SK-N-SH (cell line): Measurements from ENCODE around the gene ATP8A2. TPM values are rescaled to one million over a fixed set of nuclear protein-coding genes. Genes with fewer than 3 reads are reported as not detected.

Experiments used
- CTCF ChIA-PET: fragments of 300-600, 350-600 bp; formaldehyde crosslinking; extraction: SDS; loops from one replicate; lab custom pipeline; 2021; lab: Yijun Ruan, JAX
- POLR2A ChIA-PET: fragments of 350-600 bp; sonication (Branson Sonifier 250); formaldehyde crosslinking; extraction: SDS; loops from one replicate; lab custom pipeline; 2020; ENCODE audit warnings: antibody characterized with exemption, inconsistent platforms; lab: Yijun Ruan, JAX
- DNase-seq: peaks from one replicate; pipeline ENCODE4 v3.0.0; 2012
- H2AFZ ChIP-seq: fragments of 200-600 bp; sonication (generic); 2 replicates; pipeline ENCODE4 v1.8.1; 2016; ENCODE audit warnings: antibody characterized with exemption, mild to moderate bottlenecking, low read depth
- H3F3A ChIP-seq: fragments of 200-600 bp; sonication (generic); replicated peaks from 2 replicates; pipeline ENCODE3; 2016; ENCODE audit warnings: antibody characterized with exemption, mild to moderate bottlenecking; ENCODE audit not compliant: insufficient read depth
- H3K27ac ChIP-seq, 2 experiments: fragments of 200-500 bp in 1 of 2; fragments of 200-600 bp in 1 of 2; sonication (Bioruptor generic) in 1 of 2; sonication (generic), shearing (Covaris generic) in 1 of 2; 2 replicates each; pipeline versions ENCODE4 v1.5.1 to v1.6.1; 2014 to 2016; ENCODE audit warnings: low read depth in 2 of 2, inconsistent platforms in 1 of 2, low read length in 1 of 2, mild to moderate bottlenecking in 1 of 2, mixed read lengths in 1 of 2
- H3K27me3 ChIP-seq: fragments of 200-600 bp; sonication (generic), shearing (Covaris generic); 2 replicates; pipeline ENCODE4 v1.6.1; 2016; ENCODE audit warnings: mixed run types; ENCODE audit not compliant: insufficient read depth
- H3K36me3 ChIP-seq, 2 experiments: fragments of 200-500 bp in 1 of 2; fragments of 200-600 bp in 1 of 2; sonication (Bioruptor generic) in 1 of 2; sonication (generic) in 1 of 2; replicated peaks in 1 of 2; 2 replicates each; pipeline versions ENCODE3 to v1.5.1; 2014 to 2016; ENCODE audit warnings: low read length in 1 of 2, mild to moderate bottlenecking in 1 of 2; ENCODE audit not compliant: insufficient read depth in 2 of 2, control insufficient read depth in 1 of 2
- H3K4me1 ChIP-seq, 2 experiments: fragments of 200-500 bp in 1 of 2; fragments of 200-600 bp in 1 of 2; sonication (Bioruptor generic) in 1 of 2; sonication (generic), shearing (Covaris generic) in 1 of 2; 2 replicates each; pipeline versions ENCODE4 v1.5.1 to v1.6.1; 2014 to 2016; ENCODE audit warnings: low read depth in 1 of 2, low read length in 1 of 2, mixed run types in 1 of 2; ENCODE audit not compliant: insufficient read depth in 2 of 2, control insufficient read depth in 1 of 2
- H3K4me2 ChIP-seq: fragments of 200-600 bp; sonication (generic), shearing (Covaris generic); 2 replicates; pipeline ENCODE4 v1.6.1; 2017; ENCODE audit warnings: mixed run types
- H3K4me3 ChIP-seq, 2 experiments: fragments of 200-500 bp in 1 of 2; fragments of 200-600 bp in 1 of 2; sonication (Bioruptor generic) in 1 of 2; sonication (generic), shearing (Covaris generic) in 1 of 2; 2 replicates each; pipeline versions ENCODE4 v1.5.1 to v1.8.1; 2014 to 2016; ENCODE audit warnings: low read depth in 2 of 2, inconsistent platforms in 1 of 2, low read length in 1 of 2, mild to moderate bottlenecking in 1 of 2, mixed read lengths in 1 of 2, moderate library complexity in 1 of 2
- H3K79me2 ChIP-seq: fragments of 200-600 bp; sonication (generic); 2 replicates; pipeline ENCODE4 v1.8.1; 2017; ENCODE audit warnings: mild to moderate bottlenecking; ENCODE audit not compliant: insufficient read depth
- H3K9ac ChIP-seq: fragments of 200-600 bp; sonication (generic); 2 replicates; pipeline ENCODE4 v1.6.1; 2017; ENCODE audit warnings: mixed run types
- H3K9me2 ChIP-seq: fragments of 200-600 bp; sonication (generic); 2 replicates; pipeline ENCODE4 v1.6.1; 2017; ENCODE audit warnings: mixed run types
- H3K9me3 ChIP-seq: fragments of 200-600 bp; sonication (generic); 2 replicates; pipeline ENCODE4 v1.6.1; 2017; ENCODE audit warnings: mixed run types, mild to moderate bottlenecking, moderate library complexity
- H4K20me1 ChIP-seq: fragments of 200-600 bp; sonication (generic); 2 replicates; pipeline ENCODE4 v1.6.1; 2017; ENCODE audit warnings: mild to moderate bottlenecking, mixed run types; ENCODE audit not compliant: insufficient read depth
- CHD2 ChIP-seq: fragments of 150-350 bp; IDR thresholded peaks from 2 replicates; pipeline ENCODE4 v1.6.1; 2018; ENCODE audit warnings: low read length; ENCODE audit not compliant: partially characterized antibody
- ELF1 ChIP-seq: IDR thresholded peaks from 2 replicates; pipeline ENCODE4 v1.4.0; 2012
- EP300 ChIP-seq, 2 experiments: IDR thresholded peaks; 2 replicates each; pipeline versions ENCODE4 v1.4.0 to v1.6.1; 2012; ENCODE audit warnings: borderline replicate concordance in 1 of 2, low read depth in 1 of 2, low read length in 1 of 2
- FOSL2 ChIP-seq: IDR thresholded peaks from 2 replicates; pipeline ENCODE4 v1.4.0; 2012; ENCODE audit warnings: low read depth, mild to moderate bottlenecking, moderate library complexity, borderline replicate concordance
- FOXJ3 ChIP-seq: sonication (generic); formaldehyde crosslinking; IDR thresholded peaks from 2 replicates; pipeline ENCODE4 v1.5.1; 2020; ENCODE audit warnings: mild to moderate bottlenecking, missing genetic modification reagents
- FOXM1 ChIP-seq: IDR thresholded peaks from 2 replicates; pipeline ENCODE4 v1.4.0; 2012; ENCODE audit warnings: low read depth, mild to moderate bottlenecking
- GABPA ChIP-seq: IDR thresholded peaks from 2 replicates; pipeline ENCODE4 v1.4.0; 2012; ENCODE audit warnings: low read depth, mild to moderate bottlenecking
- JUND ChIP-seq: IDR thresholded peaks from 2 replicates; pipeline ENCODE4 v1.4.0; 2012
- MAX ChIP-seq: IDR thresholded peaks from 2 replicates; pipeline ENCODE4 v1.4.0; 2012; ENCODE audit warnings: low read depth
- NFIC ChIP-seq: IDR thresholded peaks from 2 replicates; pipeline ENCODE4 v1.4.0; 2012; ENCODE audit warnings: borderline replicate concordance
- NRF1 ChIP-seq: IDR thresholded peaks from 2 replicates; pipeline ENCODE4 v1.6.1; 2012; ENCODE audit warnings: low read depth, mild to moderate bottlenecking, low read length
- RCOR1 ChIP-seq: fragments of 150-350 bp; IDR thresholded peaks from 2 replicates; pipeline ENCODE4 v1.6.1; 2017; ENCODE audit warnings: antibody characterized with exemption, low read length
- REST ChIP-seq: IDR thresholded peaks from 2 replicates; pipeline ENCODE4 v1.6.1; 2012; ENCODE audit warnings: mild to moderate bottlenecking, low read depth, low read length, moderate library complexity
- RFX5 ChIP-seq: IDR thresholded peaks from 2 replicates; pipeline ENCODE4 v1.6.1; 2012; ENCODE audit warnings: mild to moderate bottlenecking, improper control_type of control experiment, low read length
- TEAD4 ChIP-seq: IDR thresholded peaks from 2 replicates; pipeline ENCODE4 v1.4.0; 2012; ENCODE audit warnings: mild to moderate bottlenecking, borderline replicate concordance; ENCODE audit not compliant: insufficient read depth
- USF1 ChIP-seq: IDR thresholded peaks from 2 replicates; pipeline ENCODE4 v1.4.0; 2012; ENCODE audit warnings: low read depth, borderline replicate concordance
- YY1 ChIP-seq: IDR thresholded peaks from 2 replicates; pipeline ENCODE4 v1.4.0; 2012; ENCODE audit warnings: low read depth, mild to moderate bottlenecking
- ZBTB33 ChIP-seq: IDR thresholded peaks from 2 replicates; pipeline ENCODE4 v1.4.0; 2012; ENCODE audit warnings: low read depth, borderline replicate concordance
- WGBS: methylation state at CpG from one replicate; pipeline ENCODE4 v1.1.6; 2017; ENCODE audit warnings: low lambda C conversion rate; 5-methylcytosine and 5-hydroxymethylcytosine counted together
- polyA plus RNA-seq, 3 experiments: library from polyadenylated mRNA; depleted of rRNA; stranded (reverse); fragments of >200 nt; gene quantifications; 2 replicates each; pipeline ENCODE4 v1.2.3, GENCODE V29; 2012
- TF ChIP-seq, protein P1 (sequence below): fragments of 200-600 bp; sonication (generic); IDR thresholded peaks from 2 replicates; pipeline ENCODE4 v1.6.1; 2017; ENCODE audit warnings: antibody characterized with exemption, mild to moderate bottlenecking, moderate library complexity

Gene ATP8A2
- 0.02 and 0.03 TPM in 2 replicates for polyA plus RNA-seq (2012; rRNA removed)
- polyA plus RNA-seq (2012; cell fraction: cytosol; rRNA removed): 0.04 and 0.05 TPM in 2 replicates
- 0.01 TPM in 2 replicates for polyA plus RNA-seq (2012; cell fraction: nucleus; rRNA removed)

GRCh38 chr13:25371875-25372283 lies at the start of gene ATP8A2:
TSS of gene ATP8A2 (plus strand) at chr13:25371974. CDS start at chr13:25372213, 239 bp downstream.
- peak; percentile 82 for DNase-seq
- Histone ChIP-seq H4K20me1 (no peaks in the 10 kb centered on the region), H3K4me2 (peak within 1 kb of the TSS; percentile 70), H2AFZ (no peak within 1 kb of the TSS), H3K4me1 (peaks cover 0 to 5% of the 10 kb centered on the region in 2 experiments; a peak in 1 of 4 replicates), H3K27ac (no peak within 1 kb of the TSS), H3K9ac (no peak within 1 kb of the TSS), H3K9me2 (no peaks in the 10 kb centered on the region), H3K9me3 (no peaks in the 10 kb centered on the region), H3K4me3 (peak within 1 kb of the TSS; percentile 29 to 51; a peak in 3 of 4 replicates), H3K79me2 (no peaks in the 10 kb centered on the region), H3K36me3 (no peaks in the 10 kb centered on the region), H3F3A (no peaks in the 10 kb centered on the region), H3K27me3 (peaks cover 54% of the 10 kb centered on the region)
- TF ChIP-seq NFIC (no peak), RCOR1 (no peak), NRF1 (no peak), FOSL2 (no peak), CHD2 (no peak)
- CTCF ChIA-PET: interaction anchor here (1.2 to 1.3 kb wide), 2 partner anchors 20 to 32 kb away, joined by 3 read pairs; no protein-coding TSS in a partner anchor
- WGBS: no CpG with 5 or more reads among the region's 58 CpGs
- POLR2A ChIA-PET: interaction anchor here (1.0 kb wide), 1 partner anchor 859 kb away, joined by 3 read pairs; no protein-coding TSS in a partner anchor

GRCh38 chr13:25324100-25324499 lies 47.7 kb upstream of the ATP8A2 start:
- H3K27ac ChIP-seq: no peak overlapping the region
- H3K4me1 ChIP-seq: no peaks in the 10 kb centered on the region; a peak in 1 of 4 replicates
- no peak overlapping the region for H2AFZ ChIP-seq
- 95% methylated on average over 2 of the region's 2 CpGs for WGBS
- H3F3A ChIP-seq: no peaks in the 10 kb centered on the region
- no peak overlapping the region for H3K4me2 ChIP-seq
- no peaks in the 10 kb centered on the region for H3K9me3 ChIP-seq
- no peaks in the 10 kb centered on the region for H3K27me3 ChIP-seq
- no peak overlapping the region for H3K9ac ChIP-seq
- peaks cover 86 to 93% of the 10 kb centered on the region in 2 experiments for H3K36me3 ChIP-seq
- no peaks in the 10 kb centered on the region for H4K20me1 ChIP-seq
- DNase-seq: no peak
- H3K9me2 ChIP-seq: no peaks in the 10 kb centered on the region
- POLR2A ChIA-PET: no interaction called here
- peaks cover 9% of the 10 kb centered on the region; the same call in 1 of the 2 replicates for H3K79me2 ChIP-seq
- CTCF ChIA-PET: interaction anchor here (1.6 kb wide), 1 partner anchor 26 kb away, joined by 3 read pairs; no protein-coding TSS in a partner anchor
- no peak overlapping the region for H3K4me3 ChIP-seq
- TF ChIP-seq FOXJ3 (CRISPR knock-in tag) (no peak), USF1 (no peak), TEAD4 (no peak), REST (no peak), YY1 (no peak), NFIC (no peak), EP300 (IDR thresholded peaks at IDR 0.05; ENCODE audit: borderline replicate concordance in 1 of 2, low read depth in 1 of 2, low read length in 1 of 2) (no peak), ELF1 (no peak), FOSL2 (no peak), CHD2 (no peak), RFX5 (no peak), ZBTB33 (no peak), FOXM1 (no peak), GABPA (no peak), MAX (no peak), JUND (no peak)
- TF ChIP-seq, protein P1, sequence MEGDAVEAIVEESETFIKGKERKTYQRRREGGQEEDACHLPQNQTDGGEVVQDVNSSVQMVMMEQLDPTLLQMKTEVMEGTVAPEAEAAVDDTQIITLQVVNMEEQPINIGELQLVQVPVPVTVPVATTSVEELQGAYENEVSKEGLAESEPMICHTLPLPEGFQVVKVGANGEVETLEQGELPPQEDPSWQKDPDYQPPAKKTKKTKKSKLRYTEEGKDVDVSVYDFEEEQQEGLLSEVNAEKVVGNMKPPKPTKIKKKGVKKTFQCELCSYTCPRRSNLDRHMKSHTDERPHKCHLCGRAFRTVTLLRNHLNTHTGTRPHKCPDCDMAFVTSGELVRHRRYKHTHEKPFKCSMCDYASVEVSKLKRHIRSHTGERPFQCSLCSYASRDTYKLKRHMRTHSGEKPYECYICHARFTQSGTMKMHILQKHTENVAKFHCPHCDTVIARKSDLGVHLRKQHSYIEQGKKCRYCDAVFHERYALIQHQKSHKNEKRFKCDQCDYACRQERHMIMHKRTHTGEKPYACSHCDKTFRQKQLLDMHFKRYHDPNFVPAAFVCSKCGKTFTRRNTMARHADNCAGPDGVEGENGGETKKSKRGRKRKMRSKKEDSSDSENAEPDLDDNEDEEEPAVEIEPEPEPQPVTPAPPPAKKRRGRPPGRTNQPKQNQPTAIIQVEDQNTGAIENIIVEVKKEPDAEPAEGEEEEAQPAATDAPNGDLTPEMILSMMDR: no peak
